Neural cell (in vitro differentiated cells): ENCODE measurements around the gene ADARB2. TPM values are rescaled to one million over a fixed set of nuclear protein-coding genes. Genes with fewer than 3 reads are reported as not detected.

ENCODE experiments used
- H2AFZ ChIP-seq: fragments of 200-600, 300-800 bp; sonication (generic), shearing (Covaris generic); 2 replicates; pipeline ENCODE4 v1.6.0; 2014; ENCODE audit warnings: low read depth, mild to moderate bottlenecking, antibody characterized with exemption, low read length, moderate library complexity
- H3F3A ChIP-seq: fragments of 200-600 bp; shearing (Covaris generic); 2 replicates; pipeline ENCODE4 v1.6.1; 2016; ENCODE audit warnings: mild to moderate bottlenecking, moderate library complexity, mixed read lengths, antibody characterized with exemption, low read length; ENCODE audit not compliant: insufficient read depth, poor library complexity, severe bottlenecking
- H3K27ac ChIP-seq: fragments of 200-600, 300-800 bp; sonication (generic), shearing (Covaris generic); 2 replicates; pipeline ENCODE4 v1.5.1; 2014; ENCODE audit warnings: mild to moderate bottlenecking, low read length, moderate library complexity
- H3K27me3 ChIP-seq: fragments of 300-800, 200-600 bp; sonication (generic), shearing (Covaris generic); 2 replicates; pipeline ENCODE4 v1.6.0; 2014; ENCODE audit warnings: mild to moderate bottlenecking, low read depth, low read length, moderate library complexity; ENCODE audit not compliant: insufficient read depth
- H3K36me3 ChIP-seq: fragments of 300-800, 200-600 bp; sonication (generic), shearing (Covaris generic); 2 replicates; pipeline ENCODE4 v1.5.1; 2014; ENCODE audit warnings: mild to moderate bottlenecking, antibody characterized with exemption, low read length, moderate library complexity; ENCODE audit not compliant: insufficient read depth
- H3K4me2 ChIP-seq: fragments of 300-800, 200-600 bp; sonication (generic), shearing (Covaris generic); 2 replicates; pipeline ENCODE4 v1.6.0; 2014; ENCODE audit warnings: mild to moderate bottlenecking, low read length
- H3K4me3 ChIP-seq: fragments of 300-800, 200-600 bp; sonication (generic), shearing (Covaris generic); 2 replicates; pipeline ENCODE4 v1.5.1; 2014; ENCODE audit warnings: mild to moderate bottlenecking, low read length, moderate library complexity
- H3K79me2 ChIP-seq: fragments of 200-600 bp; shearing (Covaris generic); replicated peaks from 2 replicates; pipeline ENCODE4 v1.6.0; 2014; ENCODE audit warnings: mild to moderate bottlenecking, low read length, moderate library complexity; ENCODE audit not compliant: insufficient read depth
- H3K9ac ChIP-seq: fragments of 300-800, 200-600 bp; sonication (generic), shearing (Covaris generic); 2 replicates; pipeline ENCODE4 v1.6.1; 2016; ENCODE audit warnings: mild to moderate bottlenecking, low read length, mixed read lengths
- H3K9me2 ChIP-seq: fragments of 200-600 bp; shearing (Covaris generic); 2 replicates; pipeline ENCODE4 v1.6.1; 2016; ENCODE audit warnings: mild to moderate bottlenecking, low read length, mixed read lengths; ENCODE audit not compliant: insufficient read depth
- H3K9me3 ChIP-seq: fragments of 200-600, 300-800 bp; sonication (generic), shearing (Covaris generic); 2 replicates; pipeline ENCODE4 v1.6.1; 2016; ENCODE audit warnings: mild to moderate bottlenecking, mixed run types, low read length, moderate library complexity, mixed read lengths
- H4K20me1 ChIP-seq: fragments of 200-600 bp; shearing (Covaris generic); 2 replicates; pipeline ENCODE4 v1.6.1; 2016; ENCODE audit warnings: mild to moderate bottlenecking, mixed run types; ENCODE audit not compliant: insufficient read depth
- EP300 ChIP-seq: fragments of 450-650 bp; conservative IDR thresholded peaks from 2 replicates; pipeline ENCODE4 v1.6.1; 2014; ENCODE audit warnings: antibody characterized with exemption, mild to moderate bottlenecking, moderate library complexity; ENCODE audit not compliant: poor library complexity, severe bottlenecking
- EZH2 ChIP-seq: fragments of 200-600, 300-800 bp; shearing (Covaris generic), sonication (generic); IDR thresholded peaks from 2 replicates; pipeline ENCODE4 v1.6.1; 2014; ENCODE audit warnings: antibody characterized with exemption, low read length, borderline replicate concordance, mild to moderate bottlenecking; ENCODE audit not compliant: insufficient read depth, poor library complexity, severe bottlenecking
- MXI1 ChIP-seq: fragments of 450-650 bp; conservative IDR thresholded peaks from 2 replicates; pipeline ENCODE4 v1.6.1; 2014; ENCODE audit warnings: antibody characterized with exemption, mild to moderate bottlenecking; ENCODE audit not compliant: poor library complexity, severe bottlenecking
- POLR2AphosphoS5 ChIP-seq: IDR thresholded peaks from 2 replicates; pipeline ENCODE4 v1.6.1; 2012
- RAD21 ChIP-seq: fragments of 450-650 bp; conservative IDR thresholded peaks from 2 replicates; pipeline ENCODE4 v1.6.1; 2014; ENCODE audit warnings: antibody characterized with exemption, mild to moderate bottlenecking, moderate library complexity
- SMC3 ChIP-seq: fragments of 450-650 bp; conservative IDR thresholded peaks from 2 replicates; pipeline ENCODE4 v1.6.1; 2014; ENCODE audit warnings: antibody characterized with exemption, mild to moderate bottlenecking, moderate library complexity; ENCODE audit not compliant: poor library complexity
- TAF1 ChIP-seq: IDR thresholded peaks from 2 replicates; pipeline ENCODE4 v1.6.1; 2012; ENCODE audit warnings: low read depth
- polyA plus RNA-seq: library from polyadenylated mRNA; depleted of rRNA; stranded (reverse); fragments of >200 nt; gene quantifications from 2 replicates; pipeline ENCODE4 v1.2.3, GENCODE V29; 2014
- TF ChIP-seq, protein P1 (sequence below): IDR thresholded peaks from 2 replicates; pipeline ENCODE4 v1.6.1; 2012; ENCODE audit warnings: borderline replicate concordance
- TF ChIP-seq, protein P2 (sequence below): fragments of 450-650 bp; IDR thresholded peaks from 2 replicates; pipeline ENCODE4 v1.5.1; 2014; ENCODE audit warnings: antibody characterized with exemption, mild to moderate bottlenecking, moderate library complexity; ENCODE audit not compliant: poor library complexity, severe bottlenecking

The ADARB2 gene
- polyA plus RNA-seq, 1 donor from 2014 or later = 3.6 TPM

DNA sequence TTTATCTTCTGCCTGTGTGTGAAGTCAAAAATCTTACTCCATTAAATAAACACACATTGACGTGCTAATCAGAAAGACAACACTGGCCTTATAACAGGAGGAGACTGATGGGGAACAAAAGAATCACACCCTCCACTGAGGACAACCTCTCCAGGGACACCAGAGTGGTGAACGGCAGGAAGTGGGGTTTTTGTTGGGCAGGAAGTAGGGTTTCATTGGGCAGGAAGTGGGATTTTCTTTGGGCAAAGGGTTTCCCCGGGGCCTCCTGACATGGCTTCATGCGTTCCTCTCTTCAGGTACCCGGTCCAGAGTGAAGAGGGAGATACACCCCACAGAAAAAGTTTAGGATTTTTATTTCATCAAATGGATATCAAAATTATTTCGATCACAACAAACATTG is 30.6 kb downstream of the ADARB2 start:
- no peak overlapping the region for H3K9ac ChIP-seq
- peaks cover 5% of the 10 kb centered on the region for H3K9me3 ChIP-seq
- H3K27me3 ChIP-seq = no peaks in the 10 kb centered on the region
- no peaks in the 10 kb centered on the region for H3K36me3 ChIP-seq
- H3K27ac ChIP-seq = no peak overlapping the region
- TF ChIP-seq EZH2 = no peak
- TF ChIP-seq, protein P1, sequence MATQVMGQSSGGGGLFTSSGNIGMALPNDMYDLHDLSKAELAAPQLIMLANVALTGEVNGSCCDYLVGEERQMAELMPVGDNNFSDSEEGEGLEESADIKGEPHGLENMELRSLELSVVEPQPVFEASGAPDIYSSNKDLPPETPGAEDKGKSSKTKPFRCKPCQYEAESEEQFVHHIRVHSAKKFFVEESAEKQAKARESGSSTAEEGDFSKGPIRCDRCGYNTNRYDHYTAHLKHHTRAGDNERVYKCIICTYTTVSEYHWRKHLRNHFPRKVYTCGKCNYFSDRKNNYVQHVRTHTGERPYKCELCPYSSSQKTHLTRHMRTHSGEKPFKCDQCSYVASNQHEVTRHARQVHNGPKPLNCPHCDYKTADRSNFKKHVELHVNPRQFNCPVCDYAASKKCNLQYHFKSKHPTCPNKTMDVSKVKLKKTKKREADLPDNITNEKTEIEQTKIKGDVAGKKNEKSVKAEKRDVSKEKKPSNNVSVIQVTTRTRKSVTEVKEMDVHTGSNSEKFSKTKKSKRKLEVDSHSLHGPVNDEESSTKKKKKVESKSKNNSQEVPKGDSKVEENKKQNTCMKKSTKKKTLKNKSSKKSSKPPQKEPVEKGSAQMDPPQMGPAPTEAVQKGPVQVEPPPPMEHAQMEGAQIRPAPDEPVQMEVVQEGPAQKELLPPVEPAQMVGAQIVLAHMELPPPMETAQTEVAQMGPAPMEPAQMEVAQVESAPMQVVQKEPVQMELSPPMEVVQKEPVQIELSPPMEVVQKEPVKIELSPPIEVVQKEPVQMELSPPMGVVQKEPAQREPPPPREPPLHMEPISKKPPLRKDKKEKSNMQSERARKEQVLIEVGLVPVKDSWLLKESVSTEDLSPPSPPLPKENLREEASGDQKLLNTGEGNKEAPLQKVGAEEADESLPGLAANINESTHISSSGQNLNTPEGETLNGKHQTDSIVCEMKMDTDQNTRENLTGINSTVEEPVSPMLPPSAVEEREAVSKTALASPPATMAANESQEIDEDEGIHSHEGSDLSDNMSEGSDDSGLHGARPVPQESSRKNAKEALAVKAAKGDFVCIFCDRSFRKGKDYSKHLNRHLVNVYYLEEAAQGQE = no peak
- TF ChIP-seq, protein P2, sequence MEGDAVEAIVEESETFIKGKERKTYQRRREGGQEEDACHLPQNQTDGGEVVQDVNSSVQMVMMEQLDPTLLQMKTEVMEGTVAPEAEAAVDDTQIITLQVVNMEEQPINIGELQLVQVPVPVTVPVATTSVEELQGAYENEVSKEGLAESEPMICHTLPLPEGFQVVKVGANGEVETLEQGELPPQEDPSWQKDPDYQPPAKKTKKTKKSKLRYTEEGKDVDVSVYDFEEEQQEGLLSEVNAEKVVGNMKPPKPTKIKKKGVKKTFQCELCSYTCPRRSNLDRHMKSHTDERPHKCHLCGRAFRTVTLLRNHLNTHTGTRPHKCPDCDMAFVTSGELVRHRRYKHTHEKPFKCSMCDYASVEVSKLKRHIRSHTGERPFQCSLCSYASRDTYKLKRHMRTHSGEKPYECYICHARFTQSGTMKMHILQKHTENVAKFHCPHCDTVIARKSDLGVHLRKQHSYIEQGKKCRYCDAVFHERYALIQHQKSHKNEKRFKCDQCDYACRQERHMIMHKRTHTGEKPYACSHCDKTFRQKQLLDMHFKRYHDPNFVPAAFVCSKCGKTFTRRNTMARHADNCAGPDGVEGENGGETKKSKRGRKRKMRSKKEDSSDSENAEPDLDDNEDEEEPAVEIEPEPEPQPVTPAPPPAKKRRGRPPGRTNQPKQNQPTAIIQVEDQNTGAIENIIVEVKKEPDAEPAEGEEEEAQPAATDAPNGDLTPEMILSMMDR = no peak
- no peak for TF ChIP-seq POLR2AphosphoS5
- no peak for TF ChIP-seq EP300
- TF ChIP-seq RAD21 = no peak
- no peak for TF ChIP-seq TAF1
- TF ChIP-seq MXI1 = no peak
- TF ChIP-seq SMC3 = no peak
- H3F3A ChIP-seq = no peaks in the 10 kb centered on the region
- H4K20me1 ChIP-seq = no peaks in the 10 kb centered on the region
- H3K9me2 ChIP-seq = no peaks in the 10 kb centered on the region
- H3K79me2 ChIP-seq = no peaks in the 10 kb centered on the region
- no peak overlapping the region for H3K4me2 ChIP-seq
- no peak overlapping the region for H2AFZ ChIP-seq
- no peak overlapping the region for H3K4me3 ChIP-seq

DNA sequence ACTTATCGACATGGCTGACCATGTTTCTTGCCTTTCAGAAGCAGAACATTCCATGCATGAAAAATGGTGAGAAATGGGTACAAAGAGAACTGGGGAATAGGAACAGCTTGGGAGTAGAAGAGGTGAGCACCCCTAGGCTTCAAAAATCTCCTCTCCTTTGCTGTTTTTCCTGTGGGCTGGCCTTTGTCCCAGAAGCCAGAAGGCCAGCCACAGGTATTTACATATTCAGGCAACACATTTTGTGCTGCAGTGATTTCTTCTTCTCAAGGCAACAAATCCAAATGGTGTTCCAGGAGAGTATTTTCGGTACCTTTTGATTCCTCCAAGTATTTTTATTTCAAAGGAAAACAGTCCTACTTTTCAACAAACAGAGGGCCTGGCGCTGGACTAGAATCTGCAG is 31.1 kb downstream of the ADARB2 start:
- Histone ChIP-seq H3K4me3 (no peak overlapping the region), H4K20me1 (no peaks in the 10 kb centered on the region), H3K36me3 (no peaks in the 10 kb centered on the region), H3K9me3 (peaks cover 5% of the 10 kb centered on the region), H3K4me2 (no peak overlapping the region), H3K27ac (no peak overlapping the region), H3F3A (no peaks in the 10 kb centered on the region), H3K79me2 (no peaks in the 10 kb centered on the region), H3K27me3 (no peaks in the 10 kb centered on the region), H2AFZ (no peak overlapping the region), H3K9me2 (no peaks in the 10 kb centered on the region), H3K9ac (no peak overlapping the region)
- TF ChIP-seq EP300 (no peak), RAD21 (no peak), TAF1 (no peak), MXI1 (no peak), SMC3 (no peak), EZH2 (no peak), POLR2AphosphoS5 (no peak)
- TF ChIP-seq, protein P2 = no peak
- TF ChIP-seq, protein P1 = no peak
